ENCODE results near the gene RBM33.
"Not testable (repeated sequence)": the region's sequence is repeated elsewhere in the genome, so short reads cannot be mapped to it uniquely, and the experiment has no call there.

The RBM33 gene

GRCh38 chr7:155644178-155644970, at the start of gene RBM33:
RBM33 (plus strand) TSS chr7:155644661; CDS start chr7:155644877, 216 bp downstream.
- Mint-ChIP-seq H3K27ac (peak within 1 kb of the TSS; percentile 99), H3K4me3 (peak within 1 kb of the TSS; percentile 99), H3K4me1 (peaks cover 45% of the 10 kb centered on the region), H3K36me3 (peaks cover 42% of the 10 kb centered on the region), H3K27me3 (no peaks in the 10 kb centered on the region), H3K9me3 (peaks cover 4% of the 10 kb centered on the region)

DNA sequence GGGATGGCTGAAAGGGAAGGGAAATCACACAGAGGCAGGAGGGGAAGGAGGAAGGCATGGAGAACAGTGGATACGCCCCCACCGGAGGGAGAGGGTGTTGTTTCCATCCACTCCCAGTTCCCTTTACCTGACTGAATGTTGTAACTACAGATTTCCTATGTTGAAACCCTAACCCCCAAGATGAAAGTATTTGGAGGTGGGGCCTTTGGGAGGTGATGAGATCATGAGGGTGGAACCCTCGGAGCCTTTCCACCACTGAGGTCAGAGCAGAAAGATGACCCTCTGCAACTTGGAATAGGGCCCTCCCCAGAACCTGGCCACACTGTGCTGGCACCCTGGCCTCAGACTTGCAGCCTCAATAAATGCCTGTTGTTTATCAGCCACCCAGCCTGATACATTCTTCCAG, 49.5 kb upstream of the RBM33 start:
- Mint-ChIP-seq H3K27ac (no peak overlapping the region), H3K27me3 (peaks cover 11% of the 10 kb centered on the region), H3K9me3 (no peaks in the 10 kb centered on the region), H3K36me3 (no peaks in the 10 kb centered on the region), H3K4me3 (no peak overlapping the region), H3K4me1 (peaks cover 12% of the 10 kb centered on the region)

GRCh38 chr7:155597753-155598140, 46.7 kb upstream of the RBM33 start:
- no peaks in the 10 kb centered on the region for H3K36me3 Mint-ChIP-seq
- H3K27me3 Mint-ChIP-seq = peaks cover 11% of the 10 kb centered on the region
- no peak overlapping the region for H3K4me3 Mint-ChIP-seq
- no peaks in the 10 kb centered on the region for H3K9me3 Mint-ChIP-seq
- H3K4me1 Mint-ChIP-seq = peaks cover 12% of the 10 kb centered on the region
- no peak overlapping the region for H3K27ac Mint-ChIP-seq

DNA sequence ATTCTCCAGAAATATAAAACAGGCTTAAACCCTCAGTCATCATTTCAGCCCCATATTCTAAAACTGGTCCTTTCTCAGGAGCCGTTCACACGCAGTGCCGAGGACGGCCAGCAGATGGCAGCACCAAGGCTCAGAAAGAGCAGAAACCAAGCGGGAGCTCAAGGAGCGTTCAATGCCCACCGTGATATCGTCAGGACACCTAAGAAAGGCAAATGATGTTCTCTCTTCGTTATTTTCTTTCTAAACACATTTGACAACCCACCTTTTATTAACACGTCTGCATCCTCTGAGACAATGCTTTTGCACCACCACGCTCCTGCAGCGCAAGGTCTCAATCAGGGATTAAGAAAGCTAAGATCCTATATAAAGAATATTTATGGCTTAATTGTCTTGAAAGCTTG, 45.7 kb upstream of the RBM33 start:
- H3K36me3 Mint-ChIP-seq = no peaks in the 10 kb centered on the region
- no peak overlapping the region for H3K4me3 Mint-ChIP-seq
- H3K27me3 Mint-ChIP-seq = peaks cover 11% of the 10 kb centered on the region
- no peaks in the 10 kb centered on the region for H3K9me3 Mint-ChIP-seq
- peaks cover 12% of the 10 kb centered on the region for H3K4me1 Mint-ChIP-seq
- no peak overlapping the region for H3K27ac Mint-ChIP-seq

GRCh38 chr7:155602156-155602555, 42.3 kb upstream of the RBM33 start:
- H3K4me3 Mint-ChIP-seq = no peak overlapping the region
- H3K4me1 Mint-ChIP-seq = peaks cover 12% of the 10 kb centered on the region
- no peaks in the 10 kb centered on the region for H3K9me3 Mint-ChIP-seq
- H3K27ac Mint-ChIP-seq = no peak overlapping the region
- H3K27me3 Mint-ChIP-seq = peaks cover 11% of the 10 kb centered on the region
- no peaks in the 10 kb centered on the region for H3K36me3 Mint-ChIP-seq

DNA sequence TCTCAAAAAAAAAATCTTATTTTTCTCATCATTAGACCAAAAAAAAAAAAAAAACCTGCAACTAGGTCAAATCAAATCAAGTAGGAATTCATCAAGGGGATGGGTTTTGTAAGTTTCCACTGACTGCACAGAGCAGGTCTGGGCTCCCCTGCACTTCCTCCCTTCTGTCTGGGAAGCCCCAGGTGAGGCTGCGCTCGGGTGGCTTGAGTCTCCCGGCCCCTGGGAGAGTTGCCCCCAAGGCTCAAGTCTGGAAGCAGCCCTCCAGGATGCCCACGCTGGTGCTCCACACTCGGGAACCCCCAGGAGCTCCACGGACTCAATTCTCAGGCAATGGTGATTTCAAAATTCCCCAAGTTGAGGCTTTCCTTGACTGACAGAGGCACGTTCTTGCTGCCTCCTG, 41.7 kb upstream of the RBM33 start:
- peaks cover 11% of the 10 kb centered on the region for H3K27me3 Mint-ChIP-seq
- H3K36me3 Mint-ChIP-seq = no peaks in the 10 kb centered on the region
- H3K4me1 Mint-ChIP-seq = peaks cover 12% of the 10 kb centered on the region
- no peak overlapping the region for H3K4me3 Mint-ChIP-seq
- H3K27ac Mint-ChIP-seq = no peak overlapping the region
- no peaks in the 10 kb centered on the region for H3K9me3 Mint-ChIP-seq

DNA sequence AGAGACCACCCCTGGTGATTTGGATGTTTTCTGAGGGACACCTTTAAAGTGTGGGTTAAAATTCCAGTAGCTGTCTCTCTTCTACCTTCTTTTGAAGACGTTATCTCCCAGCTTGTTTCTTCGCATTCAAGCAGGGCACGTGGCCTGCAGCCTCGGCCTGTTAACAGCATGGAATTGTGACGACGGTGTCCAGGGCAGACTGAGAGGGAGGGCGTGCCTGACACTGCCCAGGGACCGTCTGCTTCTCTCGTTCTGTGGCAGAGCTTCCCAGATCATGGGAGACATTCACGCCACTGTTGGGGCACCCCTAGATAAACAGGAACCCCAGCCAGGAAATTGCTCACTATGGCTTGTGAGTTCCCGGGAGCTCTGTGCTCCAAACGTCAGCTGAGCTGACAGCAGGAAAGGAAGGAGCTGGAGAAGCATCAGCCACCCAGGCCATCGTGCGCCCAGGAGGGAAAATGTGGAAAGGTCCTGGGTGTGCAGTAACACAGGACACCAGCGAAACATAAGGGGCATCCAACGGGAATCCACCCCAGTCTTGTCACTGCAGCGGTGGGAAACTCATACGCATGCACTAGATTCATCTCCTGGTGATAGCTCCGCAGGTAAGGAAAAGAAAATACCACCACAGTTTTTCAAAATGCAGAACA, 41.1 kb upstream of the RBM33 start:
- no peaks in the 10 kb centered on the region for H3K36me3 Mint-ChIP-seq
- no peaks in the 10 kb centered on the region for H3K9me3 Mint-ChIP-seq
- peaks cover 11% of the 10 kb centered on the region for H3K4me1 Mint-ChIP-seq
- H3K27ac Mint-ChIP-seq = no peak overlapping the region
- peaks cover 10% of the 10 kb centered on the region for H3K27me3 Mint-ChIP-seq
- no peak overlapping the region for H3K4me3 Mint-ChIP-seq

DNA sequence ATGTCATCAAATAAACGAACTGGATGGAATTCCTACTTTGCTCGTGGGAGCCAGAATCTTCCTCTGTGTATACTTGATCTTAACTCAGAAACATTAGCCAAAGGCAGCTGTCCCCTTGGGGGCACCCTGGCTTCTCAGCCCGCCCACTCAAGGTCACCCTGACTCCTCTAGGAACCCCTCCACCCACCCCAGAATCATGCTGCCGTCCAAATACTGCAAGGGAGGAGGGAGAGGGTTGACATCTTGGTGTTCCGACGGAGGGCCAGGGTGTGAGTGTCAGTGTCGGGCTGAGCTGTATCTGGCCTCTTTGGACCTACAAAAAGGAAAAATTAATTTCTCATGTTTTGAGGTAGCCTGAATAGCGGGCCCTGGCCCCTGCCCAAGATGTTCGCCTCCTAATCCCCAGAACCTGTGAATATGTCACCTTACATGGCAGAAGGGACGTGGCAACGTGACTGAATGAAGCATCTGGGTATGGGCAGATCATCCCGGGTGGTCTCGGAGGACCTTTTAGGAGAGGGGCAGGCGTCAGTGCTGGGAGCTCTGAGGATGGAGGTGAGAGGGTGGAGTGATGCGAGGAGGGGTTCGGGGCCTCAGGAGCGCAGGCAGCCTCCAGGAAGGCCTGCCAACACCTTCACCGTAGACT, 40.5 kb upstream of the RBM33 start:
- Mint-ChIP-seq H3K4me3 (no peak overlapping the region), H3K27me3 (peaks cover 4% of the 10 kb centered on the region), H3K9me3 (no peaks in the 10 kb centered on the region), H3K27ac (no peak overlapping the region), H3K4me1 (peaks cover 4% of the 10 kb centered on the region), H3K36me3 (no peaks in the 10 kb centered on the region)

GRCh38 chr7:155604504-155604997, 39.9 kb upstream of the RBM33 start:
- Mint-ChIP-seq H3K4me3 (no peak overlapping the region), H3K27me3 (peaks cover 1% of the 10 kb centered on the region), H3K4me1 (no peaks in the 10 kb centered on the region), H3K36me3 (no peaks in the 10 kb centered on the region), H3K27ac (no peak overlapping the region), H3K9me3 (no peaks in the 10 kb centered on the region)

DNA sequence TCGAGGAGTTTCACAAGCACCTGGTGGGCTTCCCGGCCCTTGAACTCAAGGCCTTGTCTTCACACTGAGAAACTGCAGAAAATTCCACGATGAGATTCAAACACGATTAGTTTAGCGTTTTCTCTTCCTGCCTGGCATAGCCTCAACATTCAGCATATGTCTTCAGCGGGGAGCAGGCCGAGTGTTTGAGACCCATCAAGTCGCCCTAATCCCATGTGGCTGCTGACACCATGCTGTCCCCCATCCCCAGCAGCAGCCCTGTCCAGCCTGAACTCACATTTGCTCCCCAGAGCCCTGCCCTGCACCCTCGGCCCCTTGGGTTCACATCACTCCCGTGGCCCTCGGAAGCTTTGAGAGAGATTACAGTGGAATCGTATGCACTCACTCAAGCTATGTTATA, 35.3 kb upstream of the RBM33 start:
- Mint-ChIP-seq H3K4me1 (no peaks in the 10 kb centered on the region), H3K36me3 (no peaks in the 10 kb centered on the region), H3K9me3 (no peaks in the 10 kb centered on the region)

DNA sequence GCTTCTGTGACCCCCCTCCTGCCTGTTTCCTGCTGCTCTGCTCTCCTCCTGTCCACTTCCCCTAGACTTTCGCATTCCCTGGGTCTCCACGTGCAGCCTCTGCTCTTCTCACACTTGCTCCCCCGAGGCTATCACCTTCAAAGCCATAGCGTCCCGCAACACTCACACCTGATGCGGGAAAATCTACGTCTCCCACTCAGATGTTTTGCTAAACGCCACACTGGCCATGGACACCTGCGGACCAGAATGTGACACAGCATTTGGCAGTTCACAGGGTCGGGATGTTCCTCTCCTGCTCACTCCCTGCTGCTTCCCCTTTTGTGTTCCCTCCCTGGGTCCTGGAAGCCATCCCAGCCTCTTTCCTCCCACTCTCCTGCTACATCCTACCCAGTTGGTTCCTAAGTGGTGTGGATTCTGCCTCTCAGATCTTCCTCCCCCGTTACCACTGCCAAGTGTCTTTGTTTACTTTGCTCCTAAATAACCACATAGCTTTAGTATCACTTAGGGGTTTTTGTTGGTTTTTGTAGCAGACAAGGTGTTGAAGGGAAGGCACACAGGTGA, 33.7 kb upstream of the RBM33 start:
- no peaks in the 10 kb centered on the region for H3K27me3 Mint-ChIP-seq
- H3K36me3 Mint-ChIP-seq = peaks cover 4% of the 10 kb centered on the region
- H3K4me1 Mint-ChIP-seq = no peaks in the 10 kb centered on the region
- no peaks in the 10 kb centered on the region for H3K9me3 Mint-ChIP-seq
- H3K4me3 Mint-ChIP-seq = no peak overlapping the region
- no peak overlapping the region for H3K27ac Mint-ChIP-seq

More for the DNA sequence above, 35.3 kb upstream of the RBM33 start:
- Mint-ChIP-seq H3K27ac (no peak overlapping the region), H3K4me3 (no peak overlapping the region), H3K27me3 (no peaks in the 10 kb centered on the region)

GRCh38 chr7:155611808-155612447, 32.5 kb upstream of the RBM33 start:
- no peak overlapping the region for H3K27ac Mint-ChIP-seq
- no peaks in the 10 kb centered on the region for H3K9me3 Mint-ChIP-seq
- peaks cover 4% of the 10 kb centered on the region for H3K36me3 Mint-ChIP-seq
- no peak overlapping the region for H3K4me3 Mint-ChIP-seq
- H3K27me3 Mint-ChIP-seq = no peaks in the 10 kb centered on the region
- no peaks in the 10 kb centered on the region for H3K4me1 Mint-ChIP-seq

GRCh38 chr7:155612658-155613057, 31.8 kb upstream of the RBM33 start:
- Mint-ChIP-seq H3K4me1 (no peaks in the 10 kb centered on the region), H3K27me3 (no peaks in the 10 kb centered on the region), H3K9me3 (no peaks in the 10 kb centered on the region), H3K36me3 (peaks cover 4% of the 10 kb centered on the region), H3K4me3 (no peak overlapping the region), H3K27ac (no peak overlapping the region)

DNA sequence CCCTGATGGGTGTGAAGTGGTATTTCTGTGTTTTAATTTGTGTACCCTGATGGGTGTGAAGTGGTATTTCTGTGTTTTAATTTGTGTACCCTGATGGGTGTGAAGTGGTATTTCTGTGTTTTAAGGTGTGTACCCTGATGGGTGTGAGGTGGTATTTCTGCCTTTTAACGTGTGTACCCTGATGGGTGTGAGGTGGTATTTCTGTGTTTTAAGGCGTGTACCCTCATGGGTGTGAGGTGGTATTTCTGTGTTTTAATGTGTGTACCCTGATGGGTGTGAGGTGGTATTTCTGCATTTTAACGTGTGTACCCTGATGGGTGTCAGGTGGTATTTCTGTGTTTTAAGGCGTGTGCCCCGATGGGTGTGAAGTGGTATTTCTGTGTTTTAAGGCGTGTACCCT, 29.4 kb upstream of the RBM33 start:
- H3K4me1 Mint-ChIP-seq, H3K4me3 Mint-ChIP-seq, H3K9me3 Mint-ChIP-seq, H3K27ac Mint-ChIP-seq, H3K36me3 Mint-ChIP-seq, H3K27me3 Mint-ChIP-seq: not testable (repeated sequence)

Data from activated naive CD4-positive, alpha-beta T cell treated with anti-CD3 and anti-CD28 coated beads, Interleukin-2, amount 50 U/mL, for 24 hours (primary cell).